CD4-positive, alpha-beta T cell treated with Interferon gamma for 1 hour (primary cell): ENCODE data around the gene IQCC.

ENCODE experiments used
- DNase-seq: peaks from one replicate; pipeline ENCODE4 v3.0.0-alpha.2; 2020

The IQCC gene

GRCh38 chr1:32195972-32196823, 9.3 kb upstream of the IQCC start:
- DNase-seq: no peak

DNA sequence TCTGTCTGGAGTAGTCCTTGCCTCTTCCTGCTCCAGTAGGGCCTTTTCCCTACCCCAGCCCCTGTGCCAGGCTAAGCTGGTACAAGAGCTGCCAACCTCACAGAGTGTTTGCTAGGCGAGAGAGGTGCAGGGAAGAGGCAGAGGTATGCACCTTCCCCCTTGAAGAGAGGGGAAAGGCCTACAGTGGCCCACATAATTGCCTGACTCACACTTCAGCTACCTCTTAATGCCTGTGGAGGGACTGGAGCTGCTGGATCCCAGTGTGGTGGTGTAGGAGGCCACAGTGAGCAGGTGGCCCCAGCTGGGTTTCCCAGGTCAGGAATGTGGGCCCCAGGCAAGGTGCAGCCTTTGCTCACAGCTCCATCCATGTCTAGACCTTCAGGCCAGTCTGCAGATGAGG, 8.4 kb upstream of the IQCC start:
- DNase-seq: no peak

GRCh38 chr1:32197837-32198236, 7.6 kb upstream of the IQCC start:
- no peak for DNase-seq

DNA sequence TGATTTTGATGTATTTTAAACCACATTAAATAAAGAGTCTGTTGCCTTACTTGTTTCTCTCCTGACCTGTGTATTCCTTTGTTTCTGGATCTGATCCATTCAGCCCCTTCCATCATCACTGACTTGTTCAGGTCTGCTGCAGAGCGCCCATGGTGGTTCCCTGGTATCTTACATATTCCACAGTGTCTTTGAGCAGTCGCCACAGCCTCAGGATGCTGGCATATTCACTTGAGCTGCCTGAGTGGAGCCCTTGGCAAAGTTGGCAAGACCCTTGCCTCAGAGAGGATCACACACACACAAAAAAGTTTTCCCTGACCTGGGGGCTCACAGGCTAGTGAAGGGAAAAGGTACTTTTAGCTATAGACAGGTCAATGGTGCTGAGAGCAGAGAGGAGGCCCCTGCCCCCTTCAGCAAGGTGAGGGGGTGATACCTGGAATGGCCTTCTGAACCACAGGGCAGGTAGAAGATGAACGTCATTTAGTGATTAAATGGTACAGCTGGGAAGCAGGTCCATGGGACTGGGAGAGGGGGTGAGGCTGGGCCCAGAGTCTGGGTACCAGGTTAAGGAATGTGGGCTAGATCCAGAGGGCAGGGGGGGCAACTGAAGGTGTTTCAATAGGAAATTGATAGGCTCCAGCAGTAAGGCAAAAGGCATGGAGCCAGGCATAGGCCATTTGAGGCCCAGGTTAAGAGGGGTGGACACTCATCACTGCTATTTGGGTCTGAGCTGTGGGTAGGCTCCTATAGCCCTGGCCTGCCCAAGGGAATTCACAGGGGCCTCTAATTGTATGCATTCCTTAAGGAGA, 7.0 kb upstream of the IQCC start:
- no peak for DNase-seq

DNA sequence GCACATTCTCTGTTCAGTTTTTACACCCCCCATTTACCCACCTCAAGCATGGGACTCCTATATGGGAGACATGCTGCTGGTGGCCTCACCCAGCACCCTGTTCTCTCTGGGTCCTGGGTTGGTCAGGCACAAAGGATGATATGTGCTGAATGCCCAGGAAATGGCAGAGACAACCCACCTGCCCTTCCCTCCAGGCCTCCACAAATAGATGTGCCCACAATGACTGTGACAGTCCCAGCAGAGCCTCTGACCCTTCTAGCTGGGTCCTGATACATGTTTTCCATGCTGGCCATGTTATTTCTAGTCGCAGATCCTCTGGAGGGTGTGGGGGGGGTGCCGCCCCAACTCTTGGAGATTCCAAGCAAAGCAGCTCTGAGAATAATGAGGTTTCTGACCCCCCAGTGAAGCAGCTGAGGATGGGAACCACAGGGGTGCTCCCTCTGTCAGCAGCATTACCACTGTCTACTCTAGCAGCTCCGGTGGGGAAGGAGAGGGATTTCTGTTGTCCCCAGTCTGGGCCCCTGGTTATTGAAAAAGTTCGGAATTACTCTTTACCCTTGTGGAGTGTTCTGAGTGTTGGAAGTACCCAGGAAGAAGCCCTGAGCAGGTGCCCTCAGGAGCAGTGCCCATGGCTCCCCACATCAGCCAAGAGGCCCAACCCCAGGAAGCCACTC, 6.3 kb upstream of the IQCC start:
- no peak for DNase-seq

DNA sequence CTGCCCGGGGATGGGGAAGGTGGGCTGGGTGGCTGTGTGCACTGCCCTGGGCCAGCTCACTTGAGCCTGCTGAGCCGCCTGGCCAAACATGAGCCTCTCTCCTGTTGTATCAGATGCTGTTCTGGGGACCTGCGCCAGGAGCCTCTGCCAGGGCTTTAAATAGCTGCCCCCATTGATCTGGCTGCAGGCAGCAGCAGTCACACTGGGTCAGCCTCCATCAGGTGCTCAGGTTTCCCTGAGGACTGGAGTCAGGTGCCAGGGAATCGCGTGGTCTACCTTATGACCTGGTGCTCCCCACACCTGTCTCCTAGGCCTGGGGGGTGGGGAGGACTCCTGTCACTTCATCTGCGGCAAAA, 5.8 kb upstream of the IQCC start:
- no peak for DNase-seq

DNA sequence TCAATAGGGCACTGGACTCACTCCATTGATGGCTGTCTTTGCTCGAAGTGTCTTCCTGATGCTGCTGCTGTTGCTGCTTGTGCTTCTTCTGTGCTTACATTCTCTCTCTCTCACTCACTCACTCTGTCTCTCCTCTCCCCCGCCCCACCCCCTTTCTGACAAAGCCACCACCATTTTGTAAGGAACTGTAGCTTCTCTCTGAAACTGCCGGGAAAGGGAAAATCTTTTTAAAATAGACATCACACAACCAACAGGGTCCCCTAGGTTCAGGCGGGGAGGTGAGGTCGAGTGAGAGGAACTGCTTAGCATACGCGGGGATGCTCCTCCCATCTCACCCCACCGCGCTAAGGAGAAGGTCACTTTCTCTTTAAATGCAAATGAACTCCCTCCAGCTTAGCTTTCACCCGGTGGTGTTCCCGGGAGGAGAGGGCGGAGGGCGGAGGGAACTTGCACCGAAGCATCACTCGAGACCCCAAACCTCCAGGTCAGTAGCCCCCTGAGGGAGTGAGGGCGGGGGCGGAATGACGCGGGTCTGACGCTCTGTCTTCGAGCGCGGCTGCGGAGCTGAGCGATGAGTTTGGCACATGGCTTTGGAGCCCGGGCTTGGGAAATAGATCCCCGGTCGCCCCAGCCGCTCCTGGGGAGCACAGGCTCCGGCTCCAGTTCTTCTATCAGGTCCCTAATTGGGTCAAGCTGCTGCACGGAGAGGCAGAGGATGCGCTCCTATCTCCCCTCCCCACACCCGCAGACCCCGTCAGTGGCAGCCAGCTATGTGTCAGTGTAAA, 5.1 kb upstream of the IQCC start, which contains the start of gene CCDC28B:
TSS of gene CCDC28B (plus strand) at position 370 of the 785 bp plus-strand sequence. CDS start 1,341 bp downstream, outside the sequence.
- DNase-seq: peak; percentile 48

DNA sequence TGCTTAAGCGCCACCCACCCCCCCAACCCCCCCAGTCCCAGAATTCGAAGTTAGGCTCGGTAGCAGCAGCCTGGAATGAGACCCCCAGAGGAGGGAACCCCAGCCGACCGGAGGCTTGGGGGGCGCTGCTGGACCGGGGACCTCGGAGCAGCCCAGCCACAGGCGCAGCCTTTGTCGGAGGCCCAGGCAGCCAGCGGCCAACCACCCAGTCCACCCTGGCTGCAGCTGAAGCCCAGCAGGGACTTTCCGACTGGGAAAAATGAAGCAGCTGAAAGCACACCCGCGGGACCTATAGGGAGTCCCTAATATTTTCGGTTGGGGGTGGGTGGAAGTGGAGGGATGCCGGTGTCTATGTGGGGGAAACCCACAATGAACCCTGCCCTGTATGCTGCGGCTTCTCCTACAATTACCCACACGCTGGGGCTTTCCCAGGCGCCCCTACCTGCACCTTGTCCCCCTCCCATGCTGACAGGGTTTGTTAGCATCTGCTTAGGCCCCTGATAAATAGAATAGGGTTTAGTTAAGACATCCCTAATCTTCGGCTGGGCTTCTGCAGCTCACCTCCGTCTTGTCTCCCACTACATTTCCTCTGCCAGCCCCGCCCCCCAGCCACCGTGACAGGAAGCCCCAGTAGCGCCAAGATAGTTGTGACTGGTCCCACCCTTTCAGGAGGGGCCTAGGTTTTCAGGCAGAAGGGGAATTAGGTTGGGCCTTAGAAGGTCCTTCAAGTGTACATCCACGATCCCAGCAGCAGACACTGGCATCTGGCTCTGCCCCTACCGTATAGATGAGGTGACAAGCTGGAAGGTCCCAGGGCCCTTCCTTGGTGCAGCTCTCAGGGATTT, 4.2 kb upstream of the IQCC start:
- peak; percentile 77 for DNase-seq

GRCh38 chr1:32204943-32205361, 519 bp upstream of the IQCC start:
- no peak for DNase-seq

GRCh38 chr1:32208469-32208868, 3.0 kb downstream of the IQCC start:
- DNase-seq: no peak

- no peak for DNase-seq
These were observed 3.4 kb downstream of the IQCC start, which contains the start of gene DCDC2B for GRCh38 chr1:32208891-32209328. TSS of gene DCDC2B (plus strand) at chr1:32209089. CDS start at chr1:32209094, 5 bp downstream.

- DNase-seq: peak; percentile 50
These were observed 10.4 kb downstream of the IQCC start for GRCh38 chr1:32215629-32216480.

GRCh38 chr1:32216566-32216965, 11.1 kb downstream of the IQCC start:
- no peak for DNase-seq

- DNase-seq: no peak
These were observed 13.6 kb downstream of the IQCC start for GRCh38 chr1:32219022-32219421.

DNA sequence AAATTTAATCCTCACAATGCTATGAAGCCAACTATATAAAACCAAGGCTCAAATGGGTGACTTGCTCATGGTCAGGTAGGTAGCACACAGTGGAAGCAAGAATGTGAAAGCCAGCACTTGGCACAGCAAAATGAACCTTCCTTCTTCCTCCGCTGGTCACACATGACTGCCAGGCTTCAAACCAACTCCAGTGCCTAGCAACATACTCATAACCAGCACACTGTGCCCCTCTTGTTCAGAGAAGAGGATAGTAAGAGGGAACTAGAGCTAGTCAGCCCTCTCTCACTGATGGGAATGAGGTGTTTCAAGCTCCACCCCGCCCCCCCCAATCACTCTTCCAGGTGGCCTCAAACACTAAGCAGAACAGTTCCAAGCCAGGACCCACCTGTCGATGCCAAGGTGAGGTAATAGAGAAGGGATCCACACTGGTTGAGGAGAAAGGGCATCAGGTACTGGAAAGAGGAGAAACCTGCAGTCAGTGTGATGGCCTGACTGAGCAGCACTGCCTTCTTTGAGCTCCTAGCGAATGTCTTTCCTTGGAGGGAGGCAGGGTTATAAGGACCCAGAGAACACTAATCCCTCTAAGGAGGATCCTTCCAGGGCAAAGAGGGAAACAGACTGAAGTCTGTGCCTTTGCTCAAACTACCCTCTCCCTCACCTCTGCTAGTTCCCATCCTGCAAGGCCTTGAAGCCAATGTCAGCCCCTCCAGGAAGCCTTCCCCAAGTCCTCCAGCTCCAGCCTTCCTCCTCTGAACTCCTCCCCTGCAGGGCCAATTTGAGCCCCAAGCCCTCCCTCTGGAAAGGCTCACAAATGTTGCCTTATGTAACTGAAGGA, 15.5 kb downstream of the IQCC start:
- DNase-seq: no peak

- DNase-seq: no peak
These were observed 16.1 kb downstream of the IQCC start for GRCh38 chr1:32221581-32221979.

DNA sequence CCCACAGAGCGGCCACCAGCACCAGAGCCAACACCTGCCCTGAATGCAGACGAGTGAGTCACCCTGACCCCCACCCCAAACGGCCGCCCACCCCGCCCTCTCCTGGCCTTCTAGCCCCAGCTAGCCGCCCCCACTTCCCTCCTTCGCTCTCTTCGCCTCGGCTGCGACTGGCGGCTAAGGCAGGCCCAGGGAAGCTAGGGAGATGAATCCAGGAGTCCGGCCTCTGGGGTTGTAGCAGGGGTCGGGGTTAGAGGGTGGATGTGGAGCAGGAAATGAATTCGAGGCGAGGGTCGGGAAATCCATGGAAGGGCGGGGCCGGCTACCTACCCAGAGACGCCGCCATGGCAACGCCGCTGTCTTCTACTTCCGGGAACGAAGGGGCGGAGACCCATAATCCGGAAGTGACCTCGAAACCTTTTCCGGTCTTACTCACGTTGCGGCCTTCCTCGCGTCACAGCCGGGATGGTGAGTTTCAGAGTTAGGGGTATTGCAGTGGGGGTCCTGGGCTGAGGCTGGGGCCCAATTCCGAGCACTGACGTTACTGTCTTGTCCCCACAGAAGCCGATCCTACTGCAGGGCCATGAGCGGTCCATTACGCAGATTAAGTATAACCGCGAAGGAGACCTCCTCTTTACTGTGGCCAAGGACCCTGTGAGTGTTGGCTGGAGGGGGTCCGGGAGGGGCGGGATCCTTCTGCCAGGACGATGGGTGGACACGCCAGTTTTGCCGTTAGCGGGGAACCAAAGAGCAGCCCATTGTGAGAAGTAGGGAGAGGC, 16.7 kb downstream of the IQCC start, which contains the start of the genes EIF3I and TMEM234:
TSS of gene EIF3I (plus strand) at position 428 of the 776 bp plus-strand sequence. CDS start at position 463, 35 bp downstream.
TSS of gene TMEM234 (minus strand) at position 374 of the 776 bp plus-strand sequence. CDS start at position 343, 31 bp downstream.
- peak; percentile 91 for DNase-seq

DNA sequence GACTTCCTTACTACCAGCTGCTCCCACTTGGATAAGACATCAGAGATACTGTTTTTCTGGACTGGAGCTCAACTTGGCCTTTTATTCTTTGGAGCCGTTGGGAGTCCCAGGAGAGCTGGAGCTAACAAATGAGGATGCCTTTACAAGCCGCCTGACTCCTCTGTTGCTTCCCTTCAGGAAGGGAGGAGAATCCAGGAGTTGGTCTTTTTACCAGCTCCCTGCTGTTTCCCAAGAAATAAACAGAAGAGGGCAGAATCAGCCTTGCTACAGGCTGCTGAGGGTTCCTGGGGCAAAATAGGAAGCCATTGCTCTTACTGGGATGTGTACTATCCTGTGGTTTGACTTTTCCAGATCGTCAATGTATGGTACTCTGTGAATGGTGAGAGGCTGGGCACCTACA, 18.2 kb downstream of the IQCC start:
- no peak for DNase-seq
